Bone marrow (tissue), 2 donors: ENCODE data around the gene NDFIP1.
"Not testable (repeated sequence)": the region's sequence is repeated elsewhere in the genome, so short reads cannot be mapped to it uniquely, and the experiment has no call there.

ENCODE experiments used
- DNase-seq, 2 donors: peaks; one replicate each; lab custom pipeline; 2025; lab: John Stamatoyannopoulos, UW

Gene NDFIP1

DNA sequence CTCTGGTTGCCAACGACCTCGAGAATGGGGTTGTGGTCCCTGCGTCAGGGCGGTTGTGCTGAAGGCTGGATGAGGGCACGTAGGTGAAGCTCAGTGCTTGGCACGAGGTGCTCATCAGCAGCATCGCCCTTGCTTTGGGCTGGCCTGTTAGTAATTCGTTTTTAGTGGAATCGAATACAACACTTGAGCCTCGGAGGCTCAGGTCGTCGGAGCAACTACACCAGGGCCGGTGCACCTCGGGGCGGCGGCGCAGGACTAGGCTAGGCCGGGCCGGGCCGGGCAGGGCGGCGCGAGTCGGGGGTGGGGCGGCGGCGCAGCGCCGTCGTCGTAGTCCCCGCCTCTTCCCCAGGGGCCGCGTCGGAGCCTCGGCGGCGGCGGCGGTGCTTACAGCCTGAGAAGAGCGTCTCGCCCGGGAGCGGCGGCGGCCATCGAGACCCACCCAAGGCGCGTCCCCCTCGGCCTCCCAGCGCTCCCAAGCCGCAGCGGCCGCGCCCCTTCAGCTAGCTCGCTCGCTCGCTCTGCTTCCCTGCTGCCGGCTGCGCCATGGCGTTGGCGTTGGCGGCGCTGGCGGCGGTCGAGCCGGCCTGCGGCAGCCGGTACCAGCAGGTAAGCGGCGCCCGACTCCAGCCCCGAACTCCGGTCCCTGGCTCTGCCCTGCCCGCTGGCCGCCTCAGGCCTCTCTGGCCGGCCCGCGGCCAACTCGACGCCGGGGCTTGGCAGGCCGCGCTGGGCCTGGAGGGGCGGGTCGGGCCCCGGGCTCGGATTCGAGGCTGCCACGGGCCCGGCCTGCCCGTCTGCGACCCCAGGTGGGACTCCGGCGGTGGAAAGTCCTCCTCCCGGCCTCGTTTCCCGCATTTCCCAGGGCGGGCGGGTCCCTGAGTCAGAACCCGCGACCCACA is at the start of gene NDFIP1:
Gene NDFIP1, plus strand, starts transcription at position 348 of the 899 bp plus-strand sequence. Its CDS starts 196 bp downstream, at position 544.
- DNase-seq: peak; percentile 43 to 60

GRCh38 chr5:142059304-142059940 is 49.2 kb upstream of the NDFIP1 start:
- no peak for DNase-seq

GRCh38 chr5:142063376-142063775 is 45.2 kb upstream of the NDFIP1 start:
- DNase-seq: no peak

DNA sequence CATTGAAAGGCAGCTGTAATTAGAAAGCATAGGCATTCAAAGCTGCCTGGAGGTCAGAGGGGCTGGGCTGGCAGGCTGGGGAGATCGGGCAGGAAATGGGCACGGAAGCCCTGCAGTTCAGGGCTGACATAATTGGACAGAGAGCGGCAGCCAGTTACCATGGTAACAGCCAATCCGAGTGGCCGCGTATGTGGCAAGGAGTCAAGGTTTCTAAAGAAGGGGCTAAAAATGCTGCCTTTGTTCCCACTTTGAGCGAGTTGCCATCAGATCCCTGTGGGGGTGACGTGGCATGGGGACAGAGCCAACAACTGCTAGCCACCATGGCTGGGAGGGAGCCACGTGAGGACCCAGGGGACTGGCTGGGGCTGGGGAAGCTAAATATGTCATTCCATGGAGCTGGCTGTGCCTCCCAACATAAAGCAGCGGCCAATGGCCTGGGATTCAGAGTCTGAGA is 44.7 kb upstream of the NDFIP1 start:
- no peak for DNase-seq

DNA sequence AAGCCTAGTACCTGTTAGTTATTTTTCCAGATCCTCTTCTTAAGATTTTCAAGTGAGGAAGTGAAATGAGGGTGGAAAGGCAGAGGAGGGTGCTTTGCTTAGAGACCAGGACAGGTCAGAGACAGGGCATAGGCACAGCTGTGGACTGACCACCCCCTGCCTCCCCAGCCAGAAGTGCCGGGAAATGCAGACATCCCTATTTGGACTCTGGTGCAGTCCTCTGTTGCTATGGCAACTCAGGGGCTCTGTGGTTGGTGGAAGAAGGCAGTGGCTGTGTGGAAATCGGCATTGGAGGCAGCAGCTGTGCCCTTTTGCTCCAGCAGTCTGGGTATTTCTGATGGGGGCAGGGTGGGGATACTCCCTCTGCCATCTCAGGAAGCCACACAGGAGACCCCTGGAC is 43.3 kb upstream of the NDFIP1 start:
- no peak for DNase-seq

DNA sequence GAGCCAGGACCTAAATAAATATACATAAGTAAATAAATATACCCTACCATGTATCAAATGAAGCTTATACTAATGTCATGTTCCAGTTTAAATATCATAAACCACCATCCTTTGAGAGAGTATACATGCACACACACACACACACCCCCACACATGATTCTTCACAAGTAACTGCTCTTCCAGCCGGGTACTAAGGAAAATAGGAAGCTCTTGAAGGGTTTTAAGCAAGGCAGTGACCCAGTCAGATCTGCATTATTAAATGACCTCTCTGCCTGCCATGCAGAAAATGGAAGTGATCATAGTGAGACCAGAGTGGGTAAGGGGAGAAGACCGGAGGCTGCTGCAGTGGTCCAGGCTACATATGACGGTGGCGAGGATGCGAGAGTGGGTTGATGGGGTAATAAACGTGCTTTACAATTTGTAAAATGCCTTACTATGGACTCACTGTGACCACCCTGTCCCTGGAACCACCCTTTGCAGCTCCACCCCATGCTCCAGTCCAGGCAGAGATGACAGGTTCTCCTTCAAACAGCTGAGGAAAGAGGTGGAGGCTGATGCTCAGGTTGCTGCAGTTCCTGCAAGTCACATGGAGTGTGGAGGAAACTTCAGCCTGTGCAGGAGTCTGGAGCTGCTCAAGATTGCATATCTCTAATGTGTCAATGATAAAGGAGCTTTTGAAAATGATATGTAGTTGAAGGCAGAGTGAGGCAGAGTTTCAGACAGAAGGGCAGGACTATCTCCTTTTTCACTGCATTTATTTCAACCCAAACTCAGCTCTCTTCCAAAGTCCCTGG is 38.8 kb upstream of the NDFIP1 start:
- DNase-seq: no peak

DNA sequence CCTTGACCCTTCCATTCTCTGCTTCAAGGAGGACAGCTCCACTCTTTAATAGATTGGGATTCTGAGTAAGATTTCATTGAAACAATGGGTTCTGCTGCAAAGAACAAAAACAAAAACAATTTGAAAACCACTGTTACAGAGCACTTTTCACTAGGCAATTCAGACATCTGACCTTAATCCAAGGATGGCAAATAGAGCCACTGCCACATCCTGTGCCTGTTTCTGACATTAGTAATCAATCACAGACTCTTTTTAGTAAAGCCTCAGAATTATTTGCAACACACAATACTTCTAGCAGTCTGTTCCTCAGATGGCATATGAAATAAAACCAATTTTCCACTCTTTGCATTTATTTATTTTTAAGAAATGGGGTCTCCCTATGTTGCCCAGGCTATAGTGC is 37.8 kb upstream of the NDFIP1 start:
- DNase-seq: no peak

GRCh38 chr5:142072488-142072887 is 36.1 kb upstream of the NDFIP1 start:
- DNase-seq: no peak

GRCh38 chr5:142073362-142073988 is 35.1 kb upstream of the NDFIP1 start:
- DNase-seq: no peak

GRCh38 chr5:142074006-142074405 is 34.6 kb upstream of the NDFIP1 start:
- DNase-seq: no peak

- no peak for DNase-seq
These were observed 30.4 kb upstream of the NDFIP1 start for GRCh38 chr5:142078221-142078620.

DNA sequence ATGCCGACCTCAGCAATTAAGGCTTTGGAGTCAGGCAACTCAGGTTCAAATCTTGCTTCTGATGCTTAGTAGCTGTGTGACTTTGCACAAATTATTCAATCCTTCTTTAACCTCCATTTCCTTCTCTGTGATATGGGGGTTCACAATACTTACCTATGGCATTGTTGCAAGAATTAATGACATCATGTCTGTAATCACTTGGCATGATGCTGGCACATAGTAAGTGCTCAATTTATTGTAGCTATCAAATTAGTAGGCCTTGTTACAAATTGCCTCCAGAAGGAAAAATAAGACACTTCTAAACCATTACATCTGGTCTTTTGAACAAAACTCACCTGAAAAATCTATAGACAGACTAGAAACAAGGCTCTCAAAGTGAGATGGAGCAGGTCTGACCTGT is 29.9 kb upstream of the NDFIP1 start:
- no peak for DNase-seq

- DNase-seq: no peak
These were observed 29.3 kb upstream of the NDFIP1 start for GRCh38 chr5:142079306-142079721.

DNA sequence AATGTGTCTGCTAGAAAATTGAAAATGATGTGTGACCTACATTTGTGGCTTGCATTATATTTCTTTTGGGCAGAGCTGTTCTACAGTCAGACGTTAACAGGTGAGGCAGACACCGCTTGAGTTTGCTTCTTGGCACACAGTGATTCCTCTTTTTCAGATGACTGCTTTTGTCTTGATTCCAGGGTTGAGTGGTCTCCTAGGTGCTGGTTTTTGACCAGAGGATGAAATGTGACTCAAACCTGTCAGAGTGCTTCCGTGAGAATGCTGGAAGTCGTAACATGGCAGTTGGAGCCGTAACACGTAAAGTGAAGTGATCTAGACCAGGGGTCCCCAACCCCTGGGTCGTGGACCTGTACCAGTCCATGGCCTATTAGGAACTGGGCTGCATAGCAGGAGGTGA is 28.3 kb upstream of the NDFIP1 start:
- DNase-seq: no peak

DNA sequence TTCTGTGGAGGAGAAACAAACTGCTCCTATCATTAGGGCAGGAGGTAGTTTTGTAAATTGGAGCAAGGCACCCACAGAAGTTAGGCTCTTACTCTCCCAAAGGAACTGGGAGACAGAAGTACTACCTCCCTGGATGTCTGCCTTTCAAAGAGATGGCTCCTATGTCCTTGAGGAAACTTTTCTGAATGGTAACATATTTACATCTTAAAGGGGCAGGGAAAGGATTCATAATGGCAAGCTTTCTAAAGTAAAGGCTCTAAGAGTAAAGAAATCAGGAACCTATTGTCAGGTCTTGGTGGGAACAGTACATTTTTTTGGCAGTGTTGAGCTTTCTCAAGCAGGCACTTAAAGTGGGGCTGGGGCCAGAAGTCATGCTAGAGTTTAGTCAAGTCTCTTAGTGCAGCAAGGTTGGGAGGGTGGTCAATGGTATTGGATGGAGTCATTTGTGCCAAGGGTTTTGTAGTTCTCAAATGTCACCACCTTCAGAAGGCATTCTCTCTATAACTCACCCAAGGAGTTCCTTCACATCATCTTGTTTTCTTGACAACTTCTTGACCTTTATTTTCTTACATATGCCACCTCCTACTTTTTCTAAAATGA is 26.3 kb upstream of the NDFIP1 start:
- no peak for DNase-seq

DNA sequence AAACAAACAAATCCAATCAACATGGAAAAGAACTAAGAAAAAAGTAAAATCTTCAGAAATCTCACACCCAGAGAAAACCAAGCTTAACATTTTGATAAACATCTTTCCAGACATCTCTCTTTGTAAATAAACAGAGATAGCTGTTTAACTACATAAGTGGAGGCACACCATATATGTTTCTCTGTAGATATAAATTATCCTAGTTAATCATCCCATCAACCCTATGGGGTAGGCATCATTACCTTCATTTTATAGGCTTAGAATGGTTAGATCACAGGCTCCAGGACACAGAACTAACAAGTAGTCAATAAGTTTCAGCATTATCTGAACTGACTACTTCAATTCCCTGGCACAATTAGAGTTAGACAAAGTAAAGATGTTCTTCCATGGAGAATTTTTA is 22.4 kb upstream of the NDFIP1 start:
- DNase-seq: no peak

- DNase-seq: no peak
These were observed 21.9 kb upstream of the NDFIP1 start for GRCh38 chr5:142086679-142087078.

GRCh38 chr5:142087920-142088679 is 20.5 kb upstream of the NDFIP1 start:
- DNase-seq: no peak

DNA sequence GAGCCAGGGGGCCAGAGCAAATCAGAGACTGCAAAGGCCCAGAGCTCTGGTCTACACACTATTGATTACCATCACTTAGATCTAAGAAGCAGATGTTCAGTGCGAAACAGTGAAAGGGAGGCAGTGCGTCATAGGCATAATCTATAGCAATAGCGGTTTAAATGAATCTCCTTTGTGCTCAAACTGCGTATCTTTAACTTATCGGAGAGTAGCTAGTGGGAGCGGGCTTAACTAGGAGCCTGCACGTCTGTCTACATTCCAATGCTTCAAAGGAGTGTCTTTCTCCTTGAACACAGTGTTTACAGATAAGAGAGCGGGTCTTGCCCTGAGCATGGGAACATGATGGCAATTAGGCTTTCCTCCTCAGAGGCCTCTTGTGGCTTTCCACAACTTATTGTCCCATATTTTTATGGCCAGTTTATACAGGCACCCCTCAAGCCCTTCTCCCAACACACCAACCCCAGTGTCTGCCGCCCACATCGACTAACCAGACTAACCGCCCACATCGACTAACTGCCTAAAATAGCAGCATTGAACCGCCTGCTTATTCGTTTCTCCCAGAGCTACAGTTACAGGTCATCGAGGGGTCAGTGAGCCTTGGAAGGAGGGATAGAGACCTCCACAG is 19.6 kb upstream of the NDFIP1 start:
- not testable (repeated sequence) for DNase-seq

DNA sequence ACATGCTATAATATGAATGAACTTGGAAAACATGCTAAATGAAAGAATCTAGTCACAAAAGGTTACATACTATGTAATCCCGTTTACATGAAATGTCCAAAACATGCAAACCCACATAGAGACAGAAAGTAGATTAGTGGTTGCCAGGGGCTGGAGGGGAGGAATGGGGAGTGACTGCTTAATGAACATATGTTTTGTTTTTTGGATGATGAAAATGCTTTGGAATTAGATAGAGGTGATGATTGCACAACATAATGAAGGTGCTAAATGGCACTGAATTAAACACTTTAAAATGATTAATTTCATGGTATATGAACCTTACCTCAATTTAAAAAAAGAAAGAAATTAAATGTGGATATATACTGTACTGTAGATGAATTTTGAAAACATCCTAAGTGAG is 17.6 kb upstream of the NDFIP1 start:
- DNase-seq: no peak
